NCI-H2029 treated with DMSO at 0.1 percent for 48 hours (cell line): ENCODE data around the gene ZKSCAN2.

ENCODE experiments used
- DNase-seq: peaks from one replicate; lab custom pipeline; 2025; lab: John Stamatoyannopoulos, UW

The ZKSCAN2 gene

DNA sequence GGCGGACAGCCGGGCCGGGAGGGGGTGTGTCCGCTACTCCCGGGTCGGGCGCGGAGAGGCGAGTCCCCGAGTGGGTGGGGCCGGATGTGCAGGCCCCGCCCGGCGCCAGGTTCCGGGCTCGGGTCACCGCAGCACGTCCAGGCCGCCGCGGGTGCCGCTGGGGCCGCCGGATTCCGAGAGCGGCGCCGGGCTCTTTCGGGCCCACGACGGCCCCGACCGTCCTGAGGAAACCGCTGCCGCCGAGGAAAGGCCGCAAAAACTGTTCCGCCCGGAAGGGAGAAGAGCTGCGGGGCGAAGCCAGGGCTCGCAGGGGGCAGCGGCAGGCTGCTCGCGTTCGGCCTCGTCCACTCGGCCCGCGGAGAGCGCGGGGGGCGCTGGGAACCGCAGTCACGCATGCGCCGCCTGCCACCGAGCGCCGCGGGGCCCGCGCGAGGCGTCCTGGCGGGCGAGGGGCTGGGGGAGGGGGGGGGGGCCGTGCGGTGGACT is at the start of gene ZKSCAN2:
TSS of gene ZKSCAN2 (minus strand) at position 376 of the 486 bp plus-strand sequence. CDS start 718 bp downstream, outside the sequence.
- peak; percentile 46 for DNase-seq

DNA sequence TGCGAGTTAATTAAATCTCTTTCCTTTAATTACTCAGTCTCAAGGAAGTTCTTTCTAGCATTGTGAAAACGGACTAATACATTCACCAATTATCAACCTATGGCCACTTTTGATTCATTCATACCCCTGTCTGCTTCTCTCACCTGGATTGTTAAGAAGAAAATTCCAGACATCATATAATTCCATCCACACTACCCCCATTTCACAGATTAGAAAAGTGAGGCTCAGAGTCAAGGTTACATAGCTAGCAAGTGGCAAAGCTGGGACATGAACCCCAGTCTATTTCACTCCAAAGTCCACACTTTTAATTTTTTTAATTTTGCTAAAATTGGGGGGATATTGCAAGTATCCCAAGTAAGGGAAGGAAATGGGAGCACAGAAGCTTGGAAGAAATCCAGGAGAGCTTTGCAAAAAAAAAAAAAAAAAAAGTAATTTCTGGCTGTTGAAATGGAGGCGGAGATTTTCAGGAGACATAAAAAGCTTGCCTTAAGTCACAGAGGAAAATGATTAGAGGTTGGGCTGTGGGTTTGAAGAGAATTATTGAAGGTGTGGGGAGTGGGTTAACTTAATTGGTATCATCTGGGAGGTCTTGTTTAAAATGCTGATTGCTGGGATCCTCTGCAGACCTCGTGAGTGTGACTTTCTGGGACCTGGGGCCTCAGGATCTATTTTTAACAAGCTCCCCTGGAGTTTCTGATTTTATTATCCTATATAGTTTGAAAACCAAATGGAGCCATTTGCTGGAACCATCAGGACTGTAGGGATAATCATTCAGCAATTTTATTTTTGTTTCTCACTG is 42.3 kb upstream of the ZKSCAN2 start:
- DNase-seq: no peak

DNA sequence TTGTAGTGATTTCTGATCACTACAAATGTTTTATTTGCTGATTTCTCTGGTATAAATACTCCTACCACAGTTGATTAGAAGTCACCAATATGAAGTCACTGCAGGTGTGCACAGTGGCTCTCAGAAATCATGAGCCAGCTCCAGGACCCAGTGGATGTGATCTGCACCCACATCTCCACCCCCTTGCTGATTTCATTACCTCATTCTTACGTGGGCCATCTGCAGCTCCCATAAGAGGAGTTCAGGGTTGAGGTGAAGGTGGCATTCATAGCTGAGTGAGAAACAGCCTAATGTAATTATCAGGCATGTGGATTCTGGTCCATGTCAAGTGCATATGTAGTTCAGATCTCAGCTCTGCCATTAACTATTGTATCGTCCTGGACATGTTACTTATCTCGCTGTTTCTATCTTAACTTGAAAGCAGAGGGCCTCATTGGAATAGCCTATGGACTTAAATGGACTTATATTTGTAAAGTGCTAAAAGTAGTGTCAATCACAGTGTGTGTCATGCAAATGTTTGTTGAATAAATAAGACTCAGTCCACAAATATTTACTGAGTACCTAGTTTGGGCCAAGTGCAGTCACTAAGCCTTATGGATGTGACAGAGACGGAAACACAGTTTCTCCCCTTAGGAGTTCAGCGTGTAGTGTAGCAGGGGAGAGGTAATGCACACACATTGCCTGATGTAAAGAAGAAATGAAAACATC is 40.7 kb upstream of the ZKSCAN2 start:
- no peak for DNase-seq

DNA sequence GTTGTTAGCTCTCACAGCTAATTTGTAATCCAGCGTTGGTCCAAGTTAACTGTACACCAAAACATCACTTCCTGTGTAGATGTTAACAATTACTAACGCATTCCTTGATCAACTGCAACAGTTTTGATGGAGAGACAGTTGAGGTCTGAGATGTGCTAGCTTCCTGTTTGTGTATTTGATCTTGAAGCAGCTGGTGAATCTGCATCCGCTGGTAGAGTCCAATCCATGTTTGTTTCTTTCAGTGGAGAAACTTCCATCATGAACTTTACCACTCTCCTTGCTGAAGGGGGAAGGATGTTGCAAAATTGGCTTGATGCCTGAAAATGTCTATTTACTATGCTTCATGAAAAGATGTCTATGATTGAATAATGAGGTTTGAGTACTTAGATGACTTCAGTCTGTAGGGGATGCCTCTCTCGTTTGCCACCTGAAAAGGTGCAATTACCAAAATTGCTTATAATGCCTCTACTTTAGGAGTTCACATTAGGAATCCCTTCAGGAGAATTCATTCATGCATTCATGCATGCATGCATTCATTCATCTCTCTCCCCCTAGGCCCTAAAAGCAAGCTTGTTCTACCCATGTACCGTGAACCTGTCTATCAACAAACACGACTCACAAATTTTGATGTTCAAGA is 39.6 kb upstream of the ZKSCAN2 start:
- DNase-seq: no peak

DNA sequence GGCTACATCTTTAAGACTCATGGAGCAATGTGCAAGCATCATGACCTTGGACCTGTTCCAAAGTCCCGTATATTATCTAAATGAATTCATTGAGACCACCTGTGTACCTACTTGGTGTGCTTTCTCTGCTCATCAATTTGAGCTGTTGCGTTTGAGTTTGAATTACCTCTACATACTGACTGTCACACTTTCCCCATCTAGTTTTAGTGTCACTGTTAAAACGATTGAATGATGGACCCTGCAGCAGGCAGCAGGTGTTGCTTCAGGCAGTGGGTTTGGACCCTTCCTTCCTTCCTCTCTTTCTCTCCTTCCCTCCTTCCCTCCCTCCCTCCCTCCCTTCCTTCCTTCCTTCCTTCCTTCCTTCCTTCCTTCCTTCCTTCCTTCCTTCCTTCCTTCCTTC is 33.9 kb upstream of the ZKSCAN2 start:
- no peak for DNase-seq

DNA sequence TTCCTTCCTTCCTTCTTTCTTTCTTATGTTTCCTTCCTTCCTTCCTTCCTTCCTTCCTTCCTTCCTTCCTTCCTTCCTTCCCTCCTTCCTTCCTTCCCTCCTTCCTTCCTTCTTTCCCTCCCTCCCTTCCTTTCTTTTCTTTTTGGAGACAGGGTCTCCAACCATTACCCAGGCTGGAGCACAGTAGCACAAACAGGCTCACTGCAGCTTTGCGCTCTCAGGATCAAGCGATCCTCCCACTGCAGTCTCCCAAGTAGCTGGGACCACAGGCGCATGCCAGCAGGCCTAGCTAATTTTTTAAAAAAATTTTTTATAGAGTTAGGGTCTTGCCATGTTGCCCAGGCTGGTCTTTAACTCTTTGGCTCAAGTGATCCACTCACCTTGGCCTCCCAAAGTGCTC is 31.8 kb upstream of the ZKSCAN2 start:
- DNase-seq: no peak

DNA sequence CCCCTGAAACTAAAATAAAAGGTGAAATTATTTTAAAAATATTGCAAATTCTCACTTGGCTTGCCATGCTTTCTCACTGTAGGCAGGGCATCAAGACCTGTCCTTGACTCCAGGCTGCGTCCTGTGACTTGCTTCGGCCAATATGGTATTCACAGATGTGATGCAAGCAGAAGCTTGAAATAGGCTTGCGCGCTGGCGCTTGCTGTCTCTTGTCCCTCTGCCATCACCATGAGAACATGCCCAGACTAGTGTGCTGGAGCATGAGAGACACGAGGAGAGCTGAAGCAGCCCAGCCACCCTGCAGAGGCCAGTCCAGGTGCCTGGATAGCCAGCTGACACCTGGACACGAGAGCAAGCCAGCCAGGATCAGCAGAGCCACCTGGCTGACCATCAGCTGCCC is 21.8 kb upstream of the ZKSCAN2 start:
- DNase-seq: no peak

DNA sequence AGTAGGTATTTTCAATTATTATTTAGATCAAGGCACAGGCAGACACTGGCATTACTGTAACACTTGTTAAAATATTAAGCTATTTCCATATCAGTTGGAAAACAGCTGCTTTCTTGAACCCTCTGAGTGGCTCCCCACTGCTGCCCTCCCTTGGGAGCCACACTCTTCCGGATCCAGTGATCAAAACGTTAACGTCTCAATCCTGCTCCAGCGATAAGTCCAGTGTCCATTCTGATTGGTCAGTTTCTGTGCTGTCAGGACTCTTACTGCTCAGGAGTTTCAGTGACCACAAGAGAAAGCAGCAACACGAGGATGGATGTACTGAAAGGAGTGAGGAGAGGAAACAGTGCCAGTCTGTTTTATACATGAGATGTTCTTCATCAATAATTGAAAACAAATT is 13.8 kb upstream of the ZKSCAN2 start:
- DNase-seq: no peak

DNA sequence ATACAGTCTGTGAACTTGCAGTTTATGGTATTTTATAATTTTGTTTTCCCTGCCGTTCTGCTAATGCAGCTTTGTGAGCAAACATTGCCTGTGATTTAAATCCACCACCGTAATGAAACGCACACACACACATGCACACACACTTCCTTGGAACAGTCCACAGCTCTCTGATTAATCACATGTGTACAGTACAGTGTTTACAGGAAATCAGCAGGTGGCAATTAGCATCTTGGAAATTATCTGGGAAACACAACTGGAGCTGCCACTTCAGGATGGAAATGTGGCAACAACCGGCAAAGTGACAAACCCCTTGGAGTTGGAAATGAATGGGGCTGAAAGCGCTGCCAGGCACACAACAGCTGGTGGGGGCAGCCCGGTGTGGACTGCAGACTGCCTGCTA is 12.9 kb upstream of the ZKSCAN2 start:
- no peak for DNase-seq

DNA sequence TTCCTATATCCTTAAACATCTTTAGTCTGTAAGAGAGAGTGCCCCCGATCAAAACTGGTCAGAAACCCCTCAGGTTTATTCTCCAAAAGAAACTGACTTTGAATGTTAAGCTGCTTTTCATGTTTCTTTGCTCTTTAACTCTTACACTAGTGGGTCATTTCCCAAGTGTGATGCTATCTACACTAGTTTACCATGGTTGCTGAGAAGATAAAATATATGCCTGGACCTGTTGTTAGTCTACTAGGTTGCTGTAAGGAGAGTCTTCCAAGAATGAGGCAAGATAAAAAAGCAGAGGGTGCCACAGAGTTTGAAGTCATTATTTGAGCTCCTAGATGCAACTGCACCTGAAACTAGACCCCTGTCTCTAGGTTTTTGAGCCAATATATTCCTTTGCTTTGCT is 12.2 kb upstream of the ZKSCAN2 start:
- no peak for DNase-seq

DNA sequence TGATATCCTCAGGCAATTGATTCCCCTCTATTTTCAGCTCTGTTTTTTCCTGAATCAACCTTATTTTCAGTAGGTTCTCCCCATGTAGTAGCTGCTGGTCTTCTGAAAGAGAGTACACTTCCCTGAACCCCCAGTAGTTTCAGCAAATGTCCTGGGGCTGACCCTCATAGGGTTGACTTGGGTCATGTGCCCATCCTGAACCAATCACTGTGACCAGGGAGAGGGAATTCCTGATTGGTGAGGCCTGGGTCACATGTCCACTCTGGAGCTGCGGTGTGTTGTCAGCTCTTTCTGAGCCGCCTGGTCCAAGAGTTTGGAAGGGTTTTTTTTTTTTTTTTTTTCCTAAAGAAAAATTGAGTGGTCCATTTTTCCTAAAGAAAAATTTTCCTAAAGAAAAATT is 8.3 kb upstream of the ZKSCAN2 start:
- no peak for DNase-seq

DNA sequence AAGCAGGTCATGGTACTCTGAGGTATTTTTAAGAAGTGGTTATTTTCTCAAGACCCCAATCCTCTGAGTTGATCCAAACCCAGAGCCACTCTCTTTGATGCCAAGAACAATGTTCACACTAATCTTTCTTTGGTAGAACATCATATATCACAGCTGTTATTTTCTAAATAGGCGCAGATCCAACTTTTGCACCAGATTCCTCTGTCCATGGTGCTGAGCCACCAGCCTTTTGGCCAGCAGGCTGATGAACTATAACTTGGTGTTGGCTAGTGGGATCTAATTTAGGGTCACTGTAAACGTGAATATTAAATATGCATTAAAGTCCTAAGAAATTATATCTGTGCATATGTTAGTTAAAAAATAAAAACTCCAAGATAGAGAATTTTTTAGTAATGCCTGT is 7.0 kb upstream of the ZKSCAN2 start:
- no peak for DNase-seq

DNA sequence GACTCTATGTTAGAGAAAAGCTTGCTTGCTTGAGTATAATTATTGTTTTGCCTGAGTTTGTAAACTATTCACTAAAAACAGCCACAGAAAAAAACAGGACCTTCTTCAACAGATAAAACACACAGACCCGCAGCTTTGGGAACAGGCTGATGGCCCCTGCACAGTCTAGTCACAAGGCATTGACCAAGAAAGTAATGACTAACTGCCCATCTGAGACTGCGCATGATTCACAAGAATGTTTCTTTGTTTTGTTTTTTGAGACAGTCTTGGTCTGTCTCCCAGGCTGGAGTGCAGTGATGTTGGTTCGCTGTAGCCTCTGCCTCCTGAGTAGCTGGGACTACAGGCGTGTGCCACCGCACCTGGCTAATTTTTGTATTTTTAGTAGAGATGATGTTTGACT is 2.8 kb upstream of the ZKSCAN2 start:
- no peak for DNase-seq

DNA sequence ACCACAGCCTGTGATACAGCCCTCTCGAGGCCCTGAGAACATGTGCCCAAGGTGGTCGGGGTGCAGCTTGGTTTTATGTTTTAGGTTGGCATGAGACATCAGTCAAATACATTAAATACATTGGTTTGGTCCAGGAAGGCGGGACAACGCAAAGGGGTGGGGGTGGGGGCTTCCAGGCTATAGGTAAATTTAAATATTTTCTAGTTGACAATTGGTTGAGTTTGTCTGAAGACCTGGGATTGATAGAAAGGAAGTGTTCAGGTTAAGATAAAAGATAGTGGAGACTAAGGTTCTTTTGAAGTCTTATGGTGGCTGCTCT is 1.2 kb upstream of the ZKSCAN2 start:
- no peak for DNase-seq

DNA sequence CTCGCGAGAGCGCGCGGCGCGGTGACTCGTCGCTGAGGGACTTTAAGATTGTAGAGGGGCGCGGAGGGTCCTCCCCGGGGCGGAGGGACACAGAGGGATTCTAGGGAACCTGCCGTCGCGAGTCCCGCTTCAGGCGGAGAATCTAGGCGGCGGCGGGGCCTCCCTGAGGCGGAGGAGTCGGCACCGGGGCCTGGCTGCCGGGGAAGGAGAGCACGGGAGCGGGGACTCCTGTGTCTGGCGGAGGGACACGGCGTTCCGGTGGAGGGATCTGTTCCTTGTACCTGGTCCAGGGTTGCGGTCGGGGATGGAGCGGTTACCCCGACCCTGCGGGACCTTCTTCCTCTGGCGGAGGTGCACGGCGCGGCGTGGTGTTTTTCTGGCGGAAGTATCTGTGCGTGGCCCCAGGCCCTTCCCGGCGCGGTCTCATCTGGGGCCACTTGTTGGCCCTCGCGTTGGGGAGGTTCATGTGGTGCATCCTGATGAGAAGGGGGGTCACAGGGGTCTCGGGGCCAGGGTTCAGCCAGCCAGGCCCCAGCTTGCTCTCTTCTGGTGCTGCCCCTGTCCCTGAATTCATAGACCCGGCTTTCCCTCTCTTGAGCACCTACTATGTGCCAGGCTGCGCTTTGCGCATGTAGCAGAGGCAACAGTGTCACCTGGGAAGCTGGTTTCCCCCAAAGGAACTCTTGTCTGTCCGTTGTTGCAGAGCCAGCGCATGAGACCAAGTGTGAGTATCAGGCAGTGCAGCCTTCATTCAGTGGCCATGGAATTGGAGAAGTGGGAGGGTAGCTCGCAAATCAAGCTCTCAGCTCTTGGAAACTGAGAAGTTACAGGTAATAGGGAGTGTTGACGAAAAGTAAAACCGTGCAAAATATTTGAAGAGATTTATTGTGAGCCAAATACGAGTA is 563 bp upstream of the ZKSCAN2 start:
- DNase-seq: peak; percentile 74

DNA sequence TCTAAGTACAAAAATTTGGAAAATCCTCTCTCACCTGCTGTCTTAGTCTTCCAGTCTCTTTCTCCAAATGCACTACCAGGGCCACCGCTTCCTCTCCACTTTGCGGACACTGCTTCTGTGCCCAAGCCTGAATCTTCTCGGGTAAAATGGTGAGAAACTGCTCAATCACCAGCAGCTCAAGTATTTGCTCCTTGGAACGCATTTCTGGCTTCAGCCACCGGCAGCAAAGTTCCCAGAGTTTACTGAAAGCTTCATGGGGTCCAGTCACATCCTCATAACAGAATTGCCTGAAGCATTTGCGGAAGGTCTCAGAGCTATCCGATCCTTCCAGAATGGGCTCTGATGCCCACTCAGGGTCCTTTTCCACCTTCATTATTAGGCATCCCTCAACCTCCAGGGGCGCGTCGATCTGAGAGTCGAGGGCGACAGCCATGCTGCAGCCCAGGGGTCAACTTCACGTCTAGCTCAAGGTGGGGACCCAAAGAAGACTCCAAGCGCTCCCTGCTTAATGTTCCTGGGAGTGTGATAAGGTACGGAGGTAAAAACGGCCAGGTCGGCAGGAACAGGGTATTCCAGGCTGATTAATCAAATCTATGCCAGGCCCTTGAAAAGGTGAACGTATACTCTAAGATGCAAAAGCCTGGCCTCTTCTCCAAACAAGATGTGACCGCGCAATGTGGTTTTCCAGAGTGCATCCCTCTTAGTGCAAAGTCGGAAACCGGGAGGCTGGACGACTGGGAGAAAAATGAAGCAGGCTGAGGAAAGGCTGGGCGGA is 763 bp downstream of the ZKSCAN2 start:
- DNase-seq: no peak

DNA sequence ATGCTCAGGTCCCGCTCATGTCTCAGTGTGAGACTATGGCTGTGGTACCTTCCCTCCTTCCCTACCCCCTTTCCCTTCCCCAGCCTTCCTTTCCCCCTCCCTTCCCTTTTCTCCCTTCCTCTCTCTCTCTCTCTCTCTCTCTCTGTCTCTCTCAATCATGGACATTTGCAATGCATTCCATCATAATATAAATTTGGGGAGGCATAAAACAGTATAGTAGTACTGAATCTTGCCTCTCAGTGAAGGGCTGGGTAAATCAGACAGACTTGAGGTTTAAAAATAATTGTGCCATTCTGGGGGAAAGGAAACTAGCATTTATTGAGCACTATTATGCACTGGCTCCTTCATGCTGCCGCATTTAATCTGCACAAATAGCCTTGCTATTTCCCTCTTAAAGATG is 4.3 kb downstream of the ZKSCAN2 start:
- no peak for DNase-seq

DNA sequence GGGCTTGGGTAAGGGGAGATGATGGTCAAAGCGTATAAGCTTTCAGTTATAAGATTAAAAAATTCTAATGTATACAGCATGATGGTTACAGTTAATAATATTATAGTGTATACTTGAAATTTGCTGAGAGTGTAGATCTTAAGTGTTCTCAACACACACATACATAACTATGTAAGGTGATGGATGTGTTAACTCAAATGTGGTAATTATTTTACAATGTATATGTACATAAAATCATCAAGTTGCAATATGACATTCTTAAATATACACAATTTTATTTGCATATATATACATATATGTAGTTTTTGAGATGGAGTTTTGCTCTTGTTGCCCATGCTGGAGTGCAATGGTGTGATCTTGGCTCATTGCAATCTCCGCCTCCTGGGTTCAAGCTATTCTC is 7.2 kb downstream of the ZKSCAN2 start:
- DNase-seq: no peak

DNA sequence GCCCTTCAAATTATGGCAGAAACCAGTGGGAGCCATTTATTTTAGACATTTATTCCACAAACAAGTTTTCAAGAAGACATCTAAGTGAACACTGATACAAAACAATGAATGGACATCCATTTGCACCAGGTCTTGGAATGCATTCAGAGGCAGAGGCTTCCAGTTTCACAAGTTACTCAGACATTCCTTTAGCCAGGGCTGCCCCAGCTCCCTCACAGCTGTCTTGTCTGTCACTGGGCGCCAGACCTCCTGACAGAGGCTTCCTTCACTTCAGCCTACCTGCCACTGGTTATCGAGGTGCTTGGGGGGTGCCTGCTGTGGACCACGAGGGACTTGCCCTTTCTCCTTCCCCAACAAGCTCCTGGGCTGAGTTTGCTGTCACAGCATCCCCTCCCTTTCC is 21.7 kb downstream of the ZKSCAN2 start:
- no peak for DNase-seq

DNA sequence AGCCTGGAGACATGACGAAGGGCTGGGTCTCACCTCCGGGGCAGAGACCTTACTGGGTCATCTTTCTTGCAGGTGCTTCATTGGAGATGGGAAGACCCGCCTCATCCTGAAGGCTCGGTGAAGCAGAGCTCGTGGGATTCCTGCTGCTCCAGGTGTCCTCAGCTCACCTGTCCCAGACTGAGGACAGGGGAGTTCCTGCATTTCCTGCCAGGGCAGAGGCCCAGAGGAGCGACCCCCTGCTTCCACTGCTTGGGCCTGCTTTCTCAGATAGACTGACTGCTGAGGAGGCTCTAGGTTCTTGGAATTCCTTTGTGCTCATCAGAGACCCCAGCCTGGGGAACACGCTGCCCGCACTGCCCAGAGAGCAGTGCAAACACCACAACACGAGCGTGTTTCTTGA is 29.3 kb downstream of the ZKSCAN2 start:
- DNase-seq: no peak

DNA sequence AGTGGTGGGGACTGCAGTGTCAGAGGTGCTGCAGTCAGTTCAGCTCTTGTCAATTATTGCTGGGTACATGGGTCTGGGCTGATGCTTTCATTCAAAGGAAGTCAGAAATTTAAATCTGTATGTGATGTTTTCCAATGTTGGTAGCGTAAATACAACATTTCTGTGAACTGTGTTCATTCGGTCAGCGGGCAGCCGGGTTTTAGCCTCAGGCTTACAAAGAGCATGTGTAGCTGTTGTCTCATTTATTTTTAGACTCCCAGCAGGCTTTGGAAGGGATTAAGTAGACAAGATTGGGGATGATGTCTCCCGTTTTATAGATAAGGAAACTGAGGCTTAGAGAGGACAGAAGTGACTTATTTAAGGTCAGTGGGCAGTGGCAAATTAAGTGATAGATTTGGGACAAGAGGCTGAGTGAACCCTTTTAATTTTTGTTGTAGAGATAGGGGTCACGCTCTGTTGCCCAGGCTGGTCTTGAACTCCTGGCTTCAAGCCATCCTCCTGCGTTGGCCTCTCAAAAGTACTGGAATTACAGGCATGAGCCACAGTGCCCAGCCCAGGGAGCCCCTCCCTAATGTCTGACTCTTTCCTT is 32.8 kb downstream of the ZKSCAN2 start:
- DNase-seq: no peak
